Karpas-422 (cell line): ENCODE data around the gene ICAM3. TPM values are rescaled to one million over a fixed set of nuclear protein-coding genes. Genes with fewer than 3 reads are reported as not detected.

ENCODE experiments used
- DNase-seq: peaks from one replicate; pipeline ENCODE4 v3.0.0-alpha.2; 2015
- H2AFZ ChIP-seq: fragments of 200-600 bp; sonication (generic); 2 replicates; pipeline ENCODE4 v1.6.1; 2014; ENCODE audit warnings: antibody characterized with exemption, low read length, mixed read lengths
- H3K27ac ChIP-seq: fragments of 200-600 bp; sonication (generic); 2 replicates; pipeline ENCODE4 v1.5.1; 2014; ENCODE audit warnings: mild to moderate bottlenecking, low read length, moderate library complexity
- H3K27me3 ChIP-seq: fragments of 200-600 bp; sonication (generic); 2 replicates; pipeline ENCODE4 v1.6.1; 2014; ENCODE audit warnings: low read length, mixed read lengths
- H3K36me3 ChIP-seq: fragments of 200-600 bp; sonication (generic); 2 replicates; pipeline ENCODE4 v1.6.1; 2014; ENCODE audit warnings: low read length, mixed read lengths; ENCODE audit not compliant: insufficient read depth
- H3K4me1 ChIP-seq: fragments of 200-600 bp; sonication (generic); 2 replicates; pipeline ENCODE4 v1.6.1; 2014; ENCODE audit warnings: mild to moderate bottlenecking, low read length, mixed read lengths
- H3K4me2 ChIP-seq: fragments of 200-600 bp; sonication (generic); 2 replicates; pipeline ENCODE4 v1.6.1; 2014; ENCODE audit warnings: low read length, low read depth, mild to moderate bottlenecking; ENCODE audit not compliant: poor library complexity, severe bottlenecking
- H3K4me3 ChIP-seq: fragments of 200-600 bp; sonication (generic); 2 replicates; pipeline ENCODE4 v1.5.1; 2014; ENCODE audit warnings: mild to moderate bottlenecking, antibody characterized with exemption, low read length, mixed read lengths
- H3K79me2 ChIP-seq: fragments of 200-600 bp; sonication (generic); 2 replicates; pipeline ENCODE4 v1.6.1; 2014; ENCODE audit warnings: mild to moderate bottlenecking, low read length, mixed read lengths
- H3K9ac ChIP-seq: fragments of 200-600 bp; sonication (generic); 2 replicates; pipeline ENCODE4 v1.6.0; 2014; ENCODE audit warnings: low read length
- H3K9me2 ChIP-seq: fragments of 200-600 bp; sonication (generic), shearing (Covaris generic); replicated peaks from 2 replicates; pipeline ENCODE4 v1.6.0; 2014; ENCODE audit warnings: mild to moderate bottlenecking, low read length, moderate library complexity; ENCODE audit not compliant: insufficient read depth
- H3K9me3 ChIP-seq: fragments of 300-700, 200-600 bp; sonication (generic); 2 replicates; pipeline ENCODE4 v1.6.1; 2014; ENCODE audit warnings: low read length, mixed read lengths
- H4K20me1 ChIP-seq: fragments of 200-600 bp; sonication (generic); 2 replicates; pipeline ENCODE4 v1.6.1; 2014; ENCODE audit warnings: mild to moderate bottlenecking, antibody characterized with exemption, low read length, low read depth; ENCODE audit not compliant: insufficient read depth
- small RNA-seq: library from RNA; depleted of rRNA; stranded (forward); fragments of <200 nt; gene quantifications from one replicate; pipeline ENCODE3, GENCODE V24; 2014
- total RNA-seq: library from RNA; depleted of rRNA; stranded (reverse); fragments of >200 nt; shearing (Covaris generic); gene quantifications from 2 replicates; pipeline ENCODE4 v1.2.3, GENCODE V29; 2014; ENCODE audit warnings: low replicate concordance; rRNA removed

The ICAM3 gene
- total RNA-seq, 1 experiment from 2014 or later = 92.1 TPM

DNA sequence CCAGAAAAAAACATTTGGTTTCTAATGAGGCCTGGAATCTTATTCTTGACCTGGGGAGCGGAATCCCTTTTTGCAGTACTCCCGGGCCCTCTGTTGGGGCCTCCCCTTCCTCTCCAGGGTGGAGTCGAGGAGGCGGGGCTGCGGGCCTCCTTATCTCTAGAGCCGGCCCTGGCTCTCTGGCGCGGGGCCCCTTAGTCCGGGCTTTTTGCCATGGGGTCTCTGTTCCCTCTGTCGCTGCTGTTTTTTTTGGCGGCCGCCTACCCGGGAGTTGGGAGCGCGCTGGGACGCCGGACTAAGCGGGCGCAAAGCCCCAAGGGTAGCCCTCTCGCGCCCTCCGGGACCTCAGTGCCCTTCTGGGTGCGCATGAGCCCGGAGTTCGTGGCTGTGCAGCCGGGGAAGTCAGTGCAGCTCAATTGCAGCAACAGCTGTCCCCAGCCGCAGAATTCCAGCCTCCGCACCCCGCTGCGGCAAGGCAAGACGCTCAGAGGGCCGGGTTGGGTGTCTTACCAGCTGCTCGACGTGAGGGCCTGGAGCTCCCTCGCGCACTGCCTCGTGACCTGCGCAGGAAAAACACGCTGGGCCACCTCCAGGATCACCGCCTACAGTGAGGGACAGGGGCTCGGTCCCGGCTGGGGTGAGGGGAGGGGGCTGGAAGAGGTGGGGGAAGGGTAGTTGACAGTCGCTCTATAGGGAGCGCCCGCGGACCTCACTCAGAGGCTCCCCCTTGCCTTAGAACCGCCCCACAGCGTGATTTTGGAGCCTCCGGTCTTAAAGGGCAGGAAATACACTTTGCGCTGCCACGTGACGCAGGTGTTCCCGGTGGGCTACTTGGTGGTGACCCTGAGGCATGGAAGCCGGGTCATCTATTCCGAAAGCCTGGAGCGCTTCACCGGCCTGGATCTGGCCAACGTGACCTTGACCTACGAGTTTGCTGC is 52.4 kb downstream of the ICAM3 start, which contains the start of gene ICAM4:
Gene ICAM4 (plus strand): TSS at position 153 of the 935 bp plus-strand sequence. CDS start 58 bp downstream, at position 211.
- Histone ChIP-seq H3K4me3 (no peak within 1 kb of the TSS), H3K36me3 (no peaks in the 10 kb centered on the region), H3K4me2 (no peak within 1 kb of the TSS), H3K4me1 (peaks cover 30% of the 10 kb centered on the region), H3K9me2 (no peaks in the 10 kb centered on the region), H3K79me2 (no peaks in the 10 kb centered on the region), H3K9ac (no peak within 1 kb of the TSS), H2AFZ (no peak within 1 kb of the TSS), H3K27me3 (no peaks in the 10 kb centered on the region), H3K27ac (no peak within 1 kb of the TSS), H4K20me1 (no peaks in the 10 kb centered on the region), H3K9me3 (no peaks in the 10 kb centered on the region)
- no peak for DNase-seq

DNA sequence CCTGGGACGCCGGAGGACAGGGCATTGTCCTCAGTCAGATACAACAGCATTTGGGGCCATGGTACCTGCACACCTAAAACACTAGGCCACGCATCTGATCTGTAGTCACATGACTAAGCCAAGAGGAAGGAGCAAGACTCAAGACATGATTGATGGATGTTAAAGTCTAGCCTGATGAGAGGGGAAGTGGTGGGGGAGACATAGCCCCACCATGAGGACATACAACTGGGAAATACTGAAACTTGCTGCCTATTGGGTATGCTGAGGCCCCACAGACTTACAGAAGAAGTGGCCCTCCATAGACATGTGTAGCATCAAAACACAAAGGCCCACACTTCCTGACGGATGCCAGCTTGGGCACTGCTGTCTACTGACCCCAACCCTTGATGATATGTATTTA is 54.0 kb downstream of the ICAM3 start:
- H3K79me2 ChIP-seq = no peaks in the 10 kb centered on the region
- no peak overlapping the region for H3K9ac ChIP-seq
- H3K4me3 ChIP-seq = no peak overlapping the region
- H3K27ac ChIP-seq = no peak overlapping the region
- H3K4me2 ChIP-seq = no peak overlapping the region
- no peaks in the 10 kb centered on the region for H3K36me3 ChIP-seq
- no peaks in the 10 kb centered on the region for H3K9me2 ChIP-seq
- no peaks in the 10 kb centered on the region for H3K9me3 ChIP-seq
- DNase-seq = no peak
- no peaks in the 10 kb centered on the region for H3K27me3 ChIP-seq
- H4K20me1 ChIP-seq = no peaks in the 10 kb centered on the region
- no peak overlapping the region for H2AFZ ChIP-seq
- peaks cover 27% of the 10 kb centered on the region for H3K4me1 ChIP-seq

DNA sequence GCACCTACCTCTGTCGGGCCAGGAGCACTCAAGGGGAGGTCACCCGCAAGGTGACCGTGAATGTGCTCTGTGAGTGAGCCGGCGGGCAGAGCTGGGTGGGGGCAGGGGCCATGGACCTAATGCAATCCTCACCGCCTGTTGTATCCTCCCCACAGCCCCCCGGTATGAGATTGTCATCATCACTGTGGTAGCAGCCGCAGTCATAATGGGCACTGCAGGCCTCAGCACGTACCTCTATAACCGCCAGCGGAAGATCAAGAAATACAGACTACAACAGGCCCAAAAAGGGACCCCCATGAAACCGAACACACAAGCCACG is 54.5 kb downstream of the ICAM3 start:
- H3K79me2 ChIP-seq = no peaks in the 10 kb centered on the region
- no peak overlapping the region for H3K9ac ChIP-seq
- DNase-seq = no peak
- H3K4me1 ChIP-seq = peaks cover 22% of the 10 kb centered on the region
- H2AFZ ChIP-seq = no peak overlapping the region
- no peak overlapping the region for H3K27ac ChIP-seq
- H3K9me3 ChIP-seq = no peaks in the 10 kb centered on the region
- H3K4me3 ChIP-seq = no peak overlapping the region
- no peaks in the 10 kb centered on the region for H3K27me3 ChIP-seq
- H4K20me1 ChIP-seq = no peaks in the 10 kb centered on the region
- H3K4me2 ChIP-seq = no peak overlapping the region
- H3K36me3 ChIP-seq = no peaks in the 10 kb centered on the region
- no peaks in the 10 kb centered on the region for H3K9me2 ChIP-seq

DNA sequence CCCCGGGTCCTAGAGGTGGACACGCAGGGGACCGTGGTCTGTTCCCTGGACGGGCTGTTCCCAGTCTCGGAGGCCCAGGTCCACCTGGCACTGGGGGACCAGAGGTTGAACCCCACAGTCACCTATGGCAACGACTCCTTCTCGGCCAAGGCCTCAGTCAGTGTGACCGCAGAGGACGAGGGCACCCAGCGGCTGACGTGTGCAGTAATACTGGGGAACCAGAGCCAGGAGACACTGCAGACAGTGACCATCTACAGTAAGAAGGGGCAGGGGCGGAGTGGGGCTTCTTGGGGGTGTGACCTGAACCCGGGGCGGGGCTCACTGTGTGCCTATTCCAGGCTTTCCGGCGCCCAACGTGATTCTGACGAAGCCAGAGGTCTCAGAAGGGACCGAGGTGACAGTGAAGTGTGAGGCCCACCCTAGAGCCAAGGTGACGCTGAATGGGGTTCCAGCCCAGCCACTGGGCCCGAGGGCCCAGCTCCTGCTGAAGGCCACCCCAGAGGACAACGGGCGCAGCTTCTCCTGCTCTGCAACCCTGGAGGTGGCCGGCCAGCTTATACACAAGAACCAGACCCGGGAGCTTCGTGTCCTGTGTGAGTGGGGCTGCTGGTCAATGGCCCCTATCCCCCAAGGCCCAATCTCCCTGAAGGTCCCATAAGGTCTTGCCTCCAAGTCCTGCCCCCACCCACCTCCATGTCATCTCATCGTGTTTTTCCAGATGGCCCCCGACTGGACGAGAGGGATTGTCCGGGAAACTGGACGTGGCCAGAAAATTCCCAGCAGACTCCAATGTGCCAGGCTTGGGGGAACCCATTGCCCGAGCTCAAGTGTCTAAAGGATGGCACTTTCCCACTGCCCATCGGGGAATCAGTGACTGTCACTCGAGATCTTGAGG is 55.1 kb downstream of the ICAM3 start:
- H3K27me3 ChIP-seq = no peaks in the 10 kb centered on the region
- H2AFZ ChIP-seq = no peak overlapping the region
- no peaks in the 10 kb centered on the region for H4K20me1 ChIP-seq
- no peak overlapping the region for H3K4me2 ChIP-seq
- no peak overlapping the region for H3K9ac ChIP-seq
- H3K9me2 ChIP-seq = no peaks in the 10 kb centered on the region
- no peak overlapping the region for H3K4me3 ChIP-seq
- H3K79me2 ChIP-seq = no peaks in the 10 kb centered on the region
- H3K27ac ChIP-seq = no peak overlapping the region
- H3K9me3 ChIP-seq = no peaks in the 10 kb centered on the region
- DNase-seq = no peak
- no peaks in the 10 kb centered on the region for H3K36me3 ChIP-seq
- peaks cover 17% of the 10 kb centered on the region for H3K4me1 ChIP-seq

Small RNA genes within 50 kb of the gene (small RNA-seq; reads per million reads assigned to genes)
- not detected for gene AC011511.1
- gene AC011511.4 = not detected

Other genes starting within 250 kb of the ICAM3 start
- 7.3 and 8.3 TPM in 2 replicates for gene ANGPTL6, start 236.9 kb downstream of the ICAM3 start, total RNA-seq
- gene PPAN, start 233.3 kb downstream of the ICAM3 start, total RNA-seq = 30.4 and 77.1 TPM in 2 replicates
- gene P2RY11, start 227.9 kb downstream of the ICAM3 start, total RNA-seq = 1.7 and 6.1 TPM in 2 replicates
- 281 and 602 TPM in 2 replicates for gene EIF3G, start 219.7 kb downstream of the ICAM3 start, total RNA-seq
- 94.9 and 145 TPM in 2 replicates for gene DNMT1, start 144.7 kb downstream of the ICAM3 start, total RNA-seq
- gene S1PR2, start 108.3 kb downstream of the ICAM3 start, total RNA-seq = 65.1 and 67.6 TPM in 2 replicates
- 78.6 and 136 TPM in 2 replicates for gene MRPL4, start 87.4 kb downstream of the ICAM3 start, total RNA-seq
- 1.8 and 5.1 TPM in 2 replicates for gene ICAM1, start 68.5 kb downstream of the ICAM3 start, total RNA-seq
- gene ICAM4, start 52.7 kb downstream of the ICAM3 start, total RNA-seq = not detected in 2 replicates
- 4.5 and 9.1 TPM in 2 replicates for gene ICAM5, start 49.7 kb downstream of the ICAM3 start, total RNA-seq
- 5.3 and 7.1 TPM in 2 replicates for gene ZGLP1, start 29.8 kb downstream of the ICAM3 start, total RNA-seq
- gene FDX2, start 23.6 kb downstream of the ICAM3 start, total RNA-seq = 11.9 and 23.2 TPM in 2 replicates
- gene RAVER1, start 6.1 kb downstream of the ICAM3 start, total RNA-seq = 13.2 and 19.6 TPM in 2 replicates
- gene TYK2, start 40.9 kb upstream of the ICAM3 start, total RNA-seq = 108 and 158 TPM in 2 replicates
- gene CDC37, start 63.9 kb upstream of the ICAM3 start, total RNA-seq = 86.3 and 225 TPM in 2 replicates
- gene PDE4A, start 80.9 kb upstream of the ICAM3 start, total RNA-seq = 2.6 and 2.9 TPM in 2 replicates
- gene KEAP1, start 163.7 kb upstream of the ICAM3 start, total RNA-seq = 25.0 and 53.9 TPM in 2 replicates
- not detected in 2 replicates for gene S1PR5, start 177.8 kb upstream of the ICAM3 start, total RNA-seq
- gene ATG4D, start 204.3 kb upstream of the ICAM3 start, total RNA-seq = 7.0 and 15.2 TPM in 2 replicates
- 30.0 and 41.7 TPM in 2 replicates for gene KRI1, start 226.4 kb upstream of the ICAM3 start, total RNA-seq
- gene CDKN2D, start 229.4 kb upstream of the ICAM3 start, total RNA-seq = 2.3 and 3.7 TPM in 2 replicates
- not detected in 2 replicates for gene AP1M2, start 247.7 kb upstream of the ICAM3 start, total RNA-seq